Measurements from ENCODE around the gene NPY5R.
A peak's percentile ranks its signal among the peaks of the same experiment; 100 is the strongest.

NPY5R gene

GRCh38 chr4:163332526-163333406, 10.9 kb upstream of the NPY5R start, which contains the start of gene NPY1R:
NPY1R (minus strand) TSS chr4:163332596; CDS start chr4:163326554, 6,042 bp downstream.
- no peaks in the 10 kb centered on the region for H3K79me1 ChIP-seq (ENCODE audit: low read depth, low read length)
- peak within 1 kb of the TSS; percentile 56 to 89 for H3K4me3 ChIP-seq (ENCODE audit: low read length in 2 of 2)
- no peak within 1 kb of the TSS for H3K27ac ChIP-seq (replicated peaks; ENCODE audit: low read length)
- H2BK5ac ChIP-seq (ENCODE audit: low read length), result no peak within 1 kb of the TSS
- peak within 1 kb of the TSS; percentile 82 for H3K9ac ChIP-seq (ENCODE audit: low read depth, low read length, poor library complexity)
- no peak within 1 kb of the TSS for H4K91ac ChIP-seq (ENCODE audit: low read depth, low read length, poor library complexity)
- H3K27me3 ChIP-seq (ENCODE audit: control insufficient read depth in 3 of 3, insufficient read depth in 3 of 3, low read depth in 1 of 3, low read length in 3 of 3), result peaks cover 0 to 43% (median 7%) of the 10 kb centered on the region in 3 experiments
- no CpG with 5 or more reads among the region's 36 CpGs for WGBS, 2 donors (ENCODE audit: extremely low coverage in 2 of 2, insufficient read length in 2 of 2, insufficient replicate concordance in 1 of 2)
- no peak within 1 kb of the TSS for H4K8ac ChIP-seq (ENCODE audit: low read depth, low read length)
- no peak within 1 kb of the TSS for H3K4ac ChIP-seq (ENCODE audit: low read length)
- no peak within 1 kb of the TSS for H2BK15ac ChIP-seq (ENCODE audit: low read length)
- peak within 1 kb of the TSS; percentile 97 for H2AFZ ChIP-seq (ENCODE audit: low read length)
- peaks cover 4% of the 10 kb centered on the region in 2 donors for H3K9me3 ChIP-seq (replicated peaks in 1 of 2; ENCODE audit: control insufficient read depth in 2 of 2, insufficient read depth in 1 of 2, low read depth in 1 of 2, low read length in 2 of 2)
- no peak within 1 kb of the TSS for H2AK5ac ChIP-seq (ENCODE audit: low read depth, low read length)
- no peak within 1 kb of the TSS for H2BK12ac ChIP-seq (ENCODE audit: low read length)
- no peaks in the 10 kb centered on the region for H3K36me3 ChIP-seq (replicated peaks in 1 of 2; ENCODE audit: control insufficient read depth in 2 of 2, insufficient read depth in 2 of 2, low read length in 2 of 2)
- H2BK120ac ChIP-seq (ENCODE audit: low read depth, low read length), result no peak within 1 kb of the TSS
- peaks cover 0 to 3% of the 10 kb centered on the region in 2 donors for H3K4me1 ChIP-seq (ENCODE audit: control insufficient read depth in 2 of 2, insufficient read depth in 1 of 2, low read depth in 1 of 2, low read length in 2 of 2)
- H3K4me2 ChIP-seq (ENCODE audit: insufficient read depth, low read length, poor library complexity, severe bottlenecking), result peak within 1 kb of the TSS; percentile 93
- H3K18ac ChIP-seq (ENCODE audit: low read length), result peak within 1 kb of the TSS; percentile 84
- H3K23ac ChIP-seq (ENCODE audit: low read depth, low read length, poor library complexity), result no peak within 1 kb of the TSS
- H3K14ac ChIP-seq (ENCODE audit: low read length), result no peak within 1 kb of the TSS
- DNase-seq (ENCODE audit: low spot score), result peak; percentile 73

- Histone ChIP-seq H3K4me3 (ENCODE audit: low read length in 2 of 2) (no peak overlapping the region), H4K8ac (ENCODE audit: low read depth, low read length) (no peak overlapping the region), H2AK5ac (ENCODE audit: low read depth, low read length) (no peak overlapping the region), H3K9me3 (replicated peaks in 1 of 2; ENCODE audit: control insufficient read depth in 2 of 2, insufficient read depth in 1 of 2, low read depth in 1 of 2, low read length in 2 of 2) (peaks cover 4% of the 10 kb centered on the region in 2 donors), H2BK12ac (ENCODE audit: low read length) (no peak overlapping the region), H3K23ac (ENCODE audit: low read depth, low read length, poor library complexity) (no peak overlapping the region), H4K91ac (ENCODE audit: low read depth, low read length, poor library complexity) (no peak overlapping the region), H3K4me1 (ENCODE audit: control insufficient read depth in 2 of 2, insufficient read depth in 1 of 2, low read depth in 1 of 2, low read length in 2 of 2) (peaks cover 0 to 3% of the 10 kb centered on the region in 2 donors), H2BK15ac (ENCODE audit: low read length) (no peak overlapping the region), H2BK5ac (ENCODE audit: low read length) (no peak overlapping the region), H3K27me3 (ENCODE audit: control insufficient read depth in 3 of 3, insufficient read depth in 3 of 3, low read depth in 1 of 3, low read length in 3 of 3) (peaks cover 0 to 51% (median 7%) of the 10 kb centered on the region in 3 experiments), H3K14ac (ENCODE audit: low read length) (no peak overlapping the region), H2AFZ (ENCODE audit: low read length) (no peak overlapping the region), H3K18ac (ENCODE audit: low read length) (no peak overlapping the region), H3K27ac (replicated peaks; ENCODE audit: low read length) (no peak overlapping the region), H3K4ac (ENCODE audit: low read length) (no peak overlapping the region), H3K79me1 (ENCODE audit: low read depth, low read length) (no peaks in the 10 kb centered on the region), H3K9ac (ENCODE audit: low read depth, low read length, poor library complexity) (no peak overlapping the region), H2BK120ac (ENCODE audit: low read depth, low read length) (no peak overlapping the region), H3K4me2 (ENCODE audit: insufficient read depth, low read length, poor library complexity, severe bottlenecking) (no peak overlapping the region), H3K36me3 (replicated peaks in 1 of 2; ENCODE audit: control insufficient read depth in 2 of 2, insufficient read depth in 2 of 2, low read length in 2 of 2) (no peaks in the 10 kb centered on the region)
- no peak for DNase-seq (ENCODE audit: low spot score)
- WGBS, 2 donors (ENCODE audit: extremely low coverage in 2 of 2, insufficient read length in 2 of 2, insufficient replicate concordance in 1 of 2), result no CpG with 5 or more reads among the region's 3 CpGs
These were observed 8.3 kb upstream of the NPY5R start for GRCh38 chr4:163335384-163335783.

- no peak overlapping the region for H2BK12ac ChIP-seq (ENCODE audit: low read length)
- no peaks in the 10 kb centered on the region for H3K36me3 ChIP-seq (replicated peaks in 1 of 2; ENCODE audit: control insufficient read depth in 2 of 2, insufficient read depth in 2 of 2, low read length in 2 of 2)
- no peak overlapping the region for H3K4ac ChIP-seq (ENCODE audit: low read length)
- H3K4me2 ChIP-seq (ENCODE audit: insufficient read depth, low read length, poor library complexity, severe bottlenecking), result peak overlapping the region; percentile 86
- H3K79me1 ChIP-seq (ENCODE audit: low read depth, low read length), result no peaks in the 10 kb centered on the region
- peaks cover 2 to 74% (median 20%) of the 10 kb centered on the region in 3 experiments for H3K27me3 ChIP-seq (ENCODE audit: control insufficient read depth in 3 of 3, insufficient read depth in 3 of 3, low read depth in 1 of 3, low read length in 3 of 3)
- no peak overlapping the region for H4K91ac ChIP-seq (ENCODE audit: low read depth, low read length, poor library complexity)
- H4K8ac ChIP-seq (ENCODE audit: low read depth, low read length), result no peak overlapping the region
- H2AK5ac ChIP-seq (ENCODE audit: low read depth, low read length), result no peak overlapping the region
- H2AFZ ChIP-seq (ENCODE audit: low read length), result peak overlapping the region; percentile 81
- no peak overlapping the region for H2BK5ac ChIP-seq (ENCODE audit: low read length)
- H3K4me1 ChIP-seq (ENCODE audit: control insufficient read depth in 2 of 2, insufficient read depth in 1 of 2, low read depth in 1 of 2, low read length in 2 of 2), result peaks cover 0 to 2% of the 10 kb centered on the region in 2 donors
- H3K18ac ChIP-seq (ENCODE audit: low read length), result peak overlapping the region; percentile 87
- H2BK120ac ChIP-seq (ENCODE audit: low read depth, low read length), result no peak overlapping the region
- peak overlapping the region; percentile 9 to 89 for H3K4me3 ChIP-seq (ENCODE audit: low read length in 2 of 2)
- no peak for DNase-seq (ENCODE audit: low spot score)
- peak overlapping the region; percentile 85 for H2BK15ac ChIP-seq (ENCODE audit: low read length)
- H3K14ac ChIP-seq (ENCODE audit: low read length), result peak overlapping the region; percentile 38
- no peak overlapping the region for H3K27ac ChIP-seq (replicated peaks; ENCODE audit: low read length)
- peak overlapping the region; percentile 50 for H3K9ac ChIP-seq (ENCODE audit: low read depth, low read length, poor library complexity)
- no peaks in the 10 kb centered on the region for H3K9me3 ChIP-seq (replicated peaks in 1 of 2; ENCODE audit: control insufficient read depth in 2 of 2, insufficient read depth in 1 of 2, low read depth in 1 of 2, low read length in 2 of 2)
- H3K23ac ChIP-seq (ENCODE audit: low read depth, low read length, poor library complexity), result peak overlapping the region; percentile 73
- WGBS, 2 donors (ENCODE audit: extremely low coverage in 2 of 2, insufficient read length in 2 of 2, insufficient replicate concordance in 1 of 2), result no CpG with 5 or more reads among the region's 50 CpGs
These were observed 744 bp downstream of the NPY5R start for GRCh38 chr4:163344147-163345125.
